ENCODE results near the gene P3H4.

The P3H4 gene

GRCh38 chr17:41775394-41776226, 36.1 kb downstream of the P3H4 start:
- DNase-seq (ENCODE audit: insufficient read length, low spot score) = no peak
- FAIRE-seq = no peak
- no peak for TF ChIP-seq POLR2A (IDR thresholded peaks at IDR 0.05; ENCODE audit: low read depth, low read length)

GRCh38 chr17:41773731-41774193, 38.0 kb downstream of the P3H4 start:
- no peak for FAIRE-seq
- DNase-seq (ENCODE audit: insufficient read length, low spot score) = no peak

GRCh38 chr17:41773190-41773588, 38.6 kb downstream of the P3H4 start:
- peak; percentile 33 for FAIRE-seq
- TF ChIP-seq POLR2A (IDR thresholded peaks at IDR 0.05; ENCODE audit: low read depth, low read length) = no peak

More at GRCh38 chr17:41773731-41774193, 38.0 kb downstream of the P3H4 start:
- no peak for TF ChIP-seq POLR2A (IDR thresholded peaks at IDR 0.05; ENCODE audit: low read depth, low read length)

GRCh38 chr17:41772586-41773189, 39.1 kb downstream of the P3H4 start:
- DNase-seq (ENCODE audit: insufficient read length, low spot score) = no peak
- no peak for FAIRE-seq
- no peak for TF ChIP-seq POLR2A (IDR thresholded peaks at IDR 0.05; ENCODE audit: low read depth, low read length)

More at GRCh38 chr17:41773190-41773588, 38.6 kb downstream of the P3H4 start:
- peak; percentile 94 for DNase-seq (ENCODE audit: insufficient read length, low spot score)

GRCh38 chr17:41772218-41772585, 39.5 kb downstream of the P3H4 start:
- no peak for FAIRE-seq
- TF ChIP-seq POLR2A (IDR thresholded peaks at IDR 0.05; ENCODE audit: low read depth, low read length) = no peak
- DNase-seq (ENCODE audit: insufficient read length, low spot score) = no peak

- FAIRE-seq (no peak), DNase-seq (ENCODE audit: insufficient read length, low spot score) (no peak)
- TF ChIP-seq POLR2A (IDR thresholded peaks at IDR 0.05; ENCODE audit: low read depth, low read length) = no peak
These were observed 40.2 kb downstream of the P3H4 start for GRCh38 chr17:41771389-41772206.

- no peak for TF ChIP-seq POLR2A (IDR thresholded peaks at IDR 0.05; ENCODE audit: low read depth, low read length)
- DNase-seq (ENCODE audit: insufficient read length, low spot score) (no peak), FAIRE-seq (no peak)
These were observed 41.8 kb downstream of the P3H4 start for GRCh38 chr17:41769985-41770384.

- TF ChIP-seq POLR2A (IDR thresholded peaks at IDR 0.05; ENCODE audit: low read depth, low read length) = no peak
- DNase-seq (ENCODE audit: insufficient read length, low spot score) (no peak), FAIRE-seq (no peak)
These were observed 42.3 kb downstream of the P3H4 start for GRCh38 chr17:41769346-41769862.

- FAIRE-seq (no peak), DNase-seq (ENCODE audit: insufficient read length, low spot score) (no peak)
- TF ChIP-seq POLR2A (IDR thresholded peaks at IDR 0.05; ENCODE audit: low read depth, low read length) = no peak
These were observed 43.0 kb downstream of the P3H4 start for GRCh38 chr17:41768682-41769288.

GRCh38 chr17:41767324-41768042, 44.3 kb downstream of the P3H4 start:
- FAIRE-seq = no peak
- no peak for TF ChIP-seq POLR2A (IDR thresholded peaks at IDR 0.05; ENCODE audit: low read depth, low read length)
- DNase-seq (ENCODE audit: insufficient read length, low spot score) = no peak

GRCh38 chr17:41766135-41766534, 45.6 kb downstream of the P3H4 start:
- TF ChIP-seq POLR2A (IDR thresholded peaks at IDR 0.05; ENCODE audit: low read depth, low read length) = no peak
- no peak for FAIRE-seq
- no peak for DNase-seq (ENCODE audit: insufficient read length, low spot score)

- TF ChIP-seq POLR2A (IDR thresholded peaks at IDR 0.05; ENCODE audit: low read depth, low read length) = no peak
- DNase-seq (ENCODE audit: insufficient read length, low spot score) (no peak), FAIRE-seq (no peak)
These were observed 48.4 kb downstream of the P3H4 start for GRCh38 chr17:41763327-41763726.

GRCh38 chr17:41762841-41763240, 48.9 kb downstream of the P3H4 start:
- no peak for TF ChIP-seq POLR2A (IDR thresholded peaks at IDR 0.05; ENCODE audit: low read depth, low read length)
- DNase-seq (ENCODE audit: insufficient read length, low spot score) (no peak), FAIRE-seq (no peak)

Measured in H54 (cell line).